ENCODE data around the gene STUB1. TPM values are rescaled to one million over a fixed set of nuclear protein-coding genes. Genes with fewer than 3 reads are reported as not detected.

STUB1 gene
- total and polyA plus RNA-seq, 4 donors: 32.4 to 74.4 (median 50.2) TPM

- Histone ChIP-seq H3K27me3 (ENCODE audit: control insufficient read depth in 4 of 4, insufficient read depth in 4 of 4, low read length in 3 of 4) (no peaks in the 10 kb centered on the region), H3K4me3 (ENCODE audit: low read depth in 1 of 3, low read length in 3 of 3) (peak overlapping the region; percentile 66 to 95 (median 73)), H3K27ac (ENCODE audit: low read depth in 1 of 2, low read length in 2 of 2) (peak overlapping the region; percentile 65 to 89), H3K4me1 (ENCODE audit: control insufficient read depth in 4 of 4, insufficient read depth in 4 of 4, low read length in 3 of 4) (peaks cover 27 to 71% (median 48%) of the 10 kb centered on the region in 4 donors), H3K36me3 (ENCODE audit: control insufficient read depth in 4 of 4, insufficient read depth in 3 of 4, low read depth in 1 of 4, low read length in 3 of 4) (peaks cover 0 to 1% (median 0%) of the 10 kb centered on the region in 4 donors), H3K9me3 (ENCODE audit: control insufficient read depth in 4 of 4, low read length in 3 of 4) (no peaks in the 10 kb centered on the region), H3K9ac (ENCODE audit: low read depth in 1 of 2, low read length in 2 of 2) (peak overlapping the region in 1 of 2 donors; percentile 90)
- 2% methylated on average over 72 of the region's 72 CpGs for WGBS
- peak; percentile 29 for TF ChIP-seq NR2F2 (IDR thresholded peaks at IDR 0.05)
- TF ChIP-seq REST (IDR thresholded peaks at IDR 0.05): no peak
- TF ChIP-seq FOXA1 (IDR thresholded peaks at IDR 0.05): no peak
- TF ChIP-seq HNF4A (conservative IDR thresholded peaks at IDR 0.05): peak; percentile 13 to 34
- no peak for TF ChIP-seq EGR1 (IDR thresholded peaks at IDR 0.05; ENCODE audit: low read depth in 2 of 2)
- peak in 1 of 2 donors; percentile 9 for TF ChIP-seq RAD21 (IDR thresholded peaks at IDR 0.05)
- TF ChIP-seq HNF4G (IDR thresholded peaks at IDR 0.05): no peak
- TF ChIP-seq GABPA (IDR thresholded peaks at IDR 0.05 in 1 of 2, conservative IDR thresholded peaks at IDR 0.05 in 1 of 2): peak in 1 of 2 donors; percentile 21
- peak in 1 of 2 donors; percentile 49 for TF ChIP-seq RXRA (IDR thresholded peaks at IDR 0.05)
- TF ChIP-seq TAF1 (conservative IDR thresholded peaks at IDR 0.05): no peak
- no peak for TF ChIP-seq SP1 (IDR thresholded peaks at IDR 0.05)
- TF ChIP-seq FOXA2 (IDR thresholded peaks at IDR 0.05): no peak
- no peak for TF ChIP-seq JUND (IDR thresholded peaks at IDR 0.05)
- TF ChIP-seq CTCF (IDR thresholded peaks at IDR 0.05; ENCODE audit: low read depth, low read length, missing input control): no peak
- peak; percentile 63 for DNase-seq (ENCODE audit: low spot score)
These were observed 37.8 kb upstream of the STUB1 start for GRCh38 chr16:642189-643049.

- H3K27me3 ChIP-seq (ENCODE audit: control insufficient read depth in 4 of 4, insufficient read depth in 4 of 4, low read length in 3 of 4): no peaks in the 10 kb centered on the region
- H3K4me3 ChIP-seq (ENCODE audit: low read depth in 1 of 3, low read length in 3 of 3): peak overlapping the region; percentile 37 to 95 (median 73)
- DNase-seq (ENCODE audit: low spot score): no peak
- TF ChIP-seq YY1 (IDR thresholded peaks at IDR 0.05): no peak
- TF ChIP-seq REST (IDR thresholded peaks at IDR 0.05): no peak
- no peak for TF ChIP-seq NR2F2 (IDR thresholded peaks at IDR 0.05)
- TF ChIP-seq SP1 (IDR thresholded peaks at IDR 0.05): no peak
- 41% methylated on average over 13 of the region's 13 CpGs for WGBS
- H3K27ac ChIP-seq (ENCODE audit: low read depth in 1 of 2, low read length in 2 of 2): peak overlapping the region; percentile 65 to 89
- peaks cover 24 to 71% (median 48%) of the 10 kb centered on the region in 4 donors for H3K4me1 ChIP-seq (ENCODE audit: control insufficient read depth in 4 of 4, insufficient read depth in 4 of 4, low read length in 3 of 4)
- peak overlapping the region; percentile 60 to 90 for H3K9ac ChIP-seq (ENCODE audit: low read depth in 1 of 2, low read length in 2 of 2)
- peaks cover 0 to 1% (median 0%) of the 10 kb centered on the region in 4 donors for H3K36me3 ChIP-seq (ENCODE audit: control insufficient read depth in 4 of 4, insufficient read depth in 3 of 4, low read depth in 1 of 4, low read length in 3 of 4)
- H3K9me3 ChIP-seq (ENCODE audit: control insufficient read depth in 4 of 4, low read length in 3 of 4): no peaks in the 10 kb centered on the region
These were observed 37.2 kb upstream of the STUB1 start for GRCh38 chr16:643050-643368.

All from liver (tissue), 9 donors.